Measurements from ENCODE around the gene EGFLAM. TPM values are rescaled to one million over a fixed set of nuclear protein-coding genes. Genes with fewer than 3 reads are reported as not detected.

The EGFLAM gene
- total and polyA plus RNA-seq, 2 experiments from 2014 or later: 0.24 to 1.9 TPM

GRCh38 chr5:38307845-38308244 is 49.5 kb downstream of the EGFLAM start:
- Histone ChIP-seq H3K9me2 (ENCODE audit: insufficient read depth) (0 out of 2 replicates have a peak, but pooled peaks cover 2% of the 10 kb centered on the region), H3K36me3 (ENCODE audit: insufficient read depth) (no peaks in the 10 kb centered on the region), H3F3A (replicated peaks; ENCODE audit: low read depth) (no peaks in the 10 kb centered on the region), H2AFZ (no peak overlapping the region), H3K4me2 (no peak overlapping the region), H3K4me3 (no peak overlapping the region), H3K79me2 (replicated peaks; ENCODE audit: insufficient read depth) (no peaks in the 10 kb centered on the region), H3K4me1 (ENCODE audit: insufficient read depth) (no peaks in the 10 kb centered on the region), H4K20me1 (replicated peaks; ENCODE audit: insufficient read depth) (no peaks in the 10 kb centered on the region), H3K27me3 (ENCODE audit: insufficient read depth) (no peaks in the 10 kb centered on the region), H3K27ac (ENCODE audit: low read depth) (no peak overlapping the region)
- no peaks in the 10 kb centered on the region for H3K4me1 Mint-ChIP-seq
- no peak for TF ChIP-seq CTCF (conservative IDR thresholded peaks at IDR 0.05; ENCODE audit: low read depth in 2 of 2)
- TF ChIP-seq CREB1 (CRISPR knock-in tag; IDR thresholded peaks at IDR 0.05; ENCODE audit: low read depth): no peak
- no peak for TF ChIP-seq ZNF331 (CRISPR knock-in tag; IDR thresholded peaks at IDR 0.05; ENCODE audit: low read depth)
- TF ChIP-seq NANOG (IDR thresholded peaks at IDR 0.05; ENCODE audit: borderline replicate concordance): no peak
- TF ChIP-seq ETS1 (IDR thresholded peaks at IDR 0.05): no peak
- TF ChIP-seq STAT1 (IDR thresholded peaks at IDR 0.05; ENCODE audit: unreplicated experiment): no peak
- no peak for TF ChIP-seq ZNF114 (CRISPR knock-in tag; IDR thresholded peaks at IDR 0.05)
- TF ChIP-seq, protein P1, sequence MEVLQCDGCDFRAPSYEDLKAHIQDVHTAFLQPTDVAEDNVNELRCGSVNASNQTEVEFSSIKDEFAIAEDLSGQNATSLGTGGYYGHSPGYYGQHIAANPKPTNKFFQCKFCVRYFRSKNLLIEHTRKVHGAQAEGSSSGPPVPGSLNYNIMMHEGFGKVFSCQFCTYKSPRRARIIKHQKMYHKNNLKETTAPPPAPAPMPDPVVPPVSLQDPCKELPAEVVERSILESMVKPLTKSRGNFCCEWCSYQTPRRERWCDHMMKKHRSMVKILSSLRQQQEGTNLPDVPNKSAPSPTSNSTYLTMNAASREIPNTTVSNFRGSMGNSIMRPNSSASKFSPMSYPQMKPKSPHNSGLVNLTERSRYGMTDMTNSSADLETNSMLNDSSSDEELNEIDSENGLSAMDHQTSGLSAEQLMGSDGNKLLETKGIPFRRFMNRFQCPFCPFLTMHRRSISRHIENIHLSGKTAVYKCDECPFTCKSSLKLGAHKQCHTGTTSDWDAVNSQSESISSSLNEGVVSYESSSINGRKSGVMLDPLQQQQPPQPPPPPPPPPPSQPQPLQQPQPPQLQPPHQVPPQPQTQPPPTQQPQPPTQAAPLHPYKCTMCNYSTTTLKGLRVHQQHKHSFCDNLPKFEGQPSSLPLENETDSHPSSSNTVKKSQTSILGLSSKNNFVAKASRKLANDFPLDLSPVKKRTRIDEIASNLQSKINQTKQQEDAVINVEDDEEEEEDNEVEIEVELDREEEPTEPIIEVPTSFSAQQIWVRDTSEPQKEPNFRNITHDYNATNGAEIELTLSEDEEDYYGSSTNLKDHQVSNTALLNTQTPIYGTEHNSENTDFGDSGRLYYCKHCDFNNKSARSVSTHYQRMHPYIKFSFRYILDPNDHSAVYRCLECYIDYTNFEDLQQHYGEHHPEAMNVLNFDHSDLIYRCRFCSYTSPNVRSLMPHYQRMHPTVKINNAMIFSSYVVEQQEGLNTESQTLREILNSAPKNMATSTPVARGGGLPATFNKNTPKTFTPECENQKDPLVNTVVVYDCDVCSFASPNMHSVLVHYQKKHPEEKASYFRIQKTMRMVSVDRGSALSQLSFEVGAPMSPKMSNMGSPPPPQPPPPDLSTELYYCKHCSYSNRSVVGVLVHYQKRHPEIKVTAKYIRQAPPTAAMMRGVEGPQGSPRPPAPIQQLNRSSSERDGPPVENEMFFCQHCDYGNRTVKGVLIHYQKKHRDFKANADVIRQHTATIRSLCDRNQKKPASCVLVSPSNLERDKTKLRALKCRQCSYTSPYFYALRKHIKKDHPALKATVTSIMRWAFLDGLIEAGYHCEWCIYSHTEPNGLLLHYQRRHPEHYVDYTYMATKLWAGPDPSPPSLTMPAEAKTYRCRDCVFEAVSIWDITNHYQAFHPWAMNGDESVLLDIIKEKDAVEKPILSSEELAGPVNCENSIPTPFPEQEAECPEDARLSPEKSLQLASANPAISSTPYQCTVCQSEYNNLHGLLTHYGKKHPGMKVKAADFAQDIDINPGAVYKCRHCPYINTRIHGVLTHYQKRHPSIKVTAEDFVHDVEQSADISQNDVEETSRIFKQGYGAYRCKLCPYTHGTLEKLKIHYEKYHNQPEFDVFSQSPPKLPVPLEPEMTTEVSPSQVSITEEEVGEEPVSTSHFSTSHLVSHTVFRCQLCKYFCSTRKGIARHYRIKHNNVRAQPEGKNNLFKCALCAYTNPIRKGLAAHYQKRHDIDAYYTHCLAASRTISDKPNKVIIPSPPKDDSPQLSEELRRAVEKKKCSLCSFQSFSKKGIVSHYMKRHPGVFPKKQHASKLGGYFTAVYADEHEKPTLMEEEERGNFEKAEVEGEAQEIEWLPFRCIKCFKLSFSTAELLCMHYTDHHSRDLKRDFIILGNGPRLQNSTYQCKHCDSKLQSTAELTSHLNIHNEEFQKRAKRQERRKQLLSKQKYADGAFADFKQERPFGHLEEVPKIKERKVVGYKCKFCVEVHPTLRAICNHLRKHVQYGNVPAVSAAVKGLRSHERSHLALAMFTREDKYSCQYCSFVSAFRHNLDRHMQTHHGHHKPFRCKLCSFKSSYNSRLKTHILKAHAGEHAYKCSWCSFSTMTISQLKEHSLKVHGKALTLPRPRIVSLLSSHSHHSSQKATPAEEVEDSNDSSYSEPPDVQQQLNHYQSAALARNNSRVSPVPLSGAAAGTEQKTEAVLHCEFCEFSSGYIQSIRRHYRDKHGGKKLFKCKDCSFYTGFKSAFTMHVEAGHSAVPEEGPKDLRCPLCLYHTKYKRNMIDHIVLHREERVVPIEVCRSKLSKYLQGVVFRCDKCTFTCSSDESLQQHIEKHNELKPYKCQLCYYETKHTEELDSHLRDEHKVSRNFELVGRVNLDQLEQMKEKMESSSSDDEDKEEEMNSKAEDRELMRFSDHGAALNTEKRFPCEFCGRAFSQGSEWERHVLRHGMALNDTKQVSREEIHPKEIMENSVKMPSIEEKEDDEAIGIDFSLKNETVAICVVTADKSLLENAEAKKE (CRISPR knock-in tag; IDR thresholded peaks at IDR 0.05): no peak
- TF ChIP-seq REST (IDR thresholded peaks at IDR 0.05; ENCODE audit: unreplicated experiment): no peak
- no peak for TF ChIP-seq EZH2 (IDR thresholded peaks at IDR 0.05; ENCODE audit: low read depth, unreplicated experiment)
- no peak for TF ChIP-seq POLR2AphosphoS5 (IDR thresholded peaks at IDR 0.05; ENCODE audit: low read depth)
- TF ChIP-seq JUNB (IDR thresholded peaks at IDR 0.05; ENCODE audit: unreplicated experiment): no peak
- no peak for TF ChIP-seq EZH2phosphoT487 (IDR thresholded peaks at IDR 0.05; ENCODE audit: unreplicated experiment)
- DNase-seq (ENCODE audit: low spot score): no peak
- no peak overlapping the region for H3K27ac Mint-ChIP-seq
- H3K9me3 Mint-ChIP-seq: peaks cover 21% of the 10 kb centered on the region
- H3K27me3 Mint-ChIP-seq (ENCODE audit: insufficient read depth, low read depth, poor library complexity): no peaks in the 10 kb centered on the region
- H3K4me3 Mint-ChIP-seq: no peak overlapping the region
- ATAC-seq: no peak
- H3K36me3 Mint-ChIP-seq (ENCODE audit: low read depth): peaks cover 3% of the 10 kb centered on the region; the same call in 1 of the 3 replicates

Data from GM23338 (cell line).